HG03442 (cell line): ENCODE results near the gene SH3PXD2B.

Experiments
- ATAC-seq: cut with Tn5 transposase; IDR thresholded peaks from one replicate; pipeline ENCODE4 v1.9.1; 2021; ENCODE audit warnings: mild to moderate bottlenecking, moderate library complexity; ENCODE audit not compliant: unreplicated experiment

SH3PXD2B gene

GRCh38 chr5:172453986-172454357 is 353 bp downstream of the SH3PXD2B start:
- no peak for ATAC-seq

DNA sequence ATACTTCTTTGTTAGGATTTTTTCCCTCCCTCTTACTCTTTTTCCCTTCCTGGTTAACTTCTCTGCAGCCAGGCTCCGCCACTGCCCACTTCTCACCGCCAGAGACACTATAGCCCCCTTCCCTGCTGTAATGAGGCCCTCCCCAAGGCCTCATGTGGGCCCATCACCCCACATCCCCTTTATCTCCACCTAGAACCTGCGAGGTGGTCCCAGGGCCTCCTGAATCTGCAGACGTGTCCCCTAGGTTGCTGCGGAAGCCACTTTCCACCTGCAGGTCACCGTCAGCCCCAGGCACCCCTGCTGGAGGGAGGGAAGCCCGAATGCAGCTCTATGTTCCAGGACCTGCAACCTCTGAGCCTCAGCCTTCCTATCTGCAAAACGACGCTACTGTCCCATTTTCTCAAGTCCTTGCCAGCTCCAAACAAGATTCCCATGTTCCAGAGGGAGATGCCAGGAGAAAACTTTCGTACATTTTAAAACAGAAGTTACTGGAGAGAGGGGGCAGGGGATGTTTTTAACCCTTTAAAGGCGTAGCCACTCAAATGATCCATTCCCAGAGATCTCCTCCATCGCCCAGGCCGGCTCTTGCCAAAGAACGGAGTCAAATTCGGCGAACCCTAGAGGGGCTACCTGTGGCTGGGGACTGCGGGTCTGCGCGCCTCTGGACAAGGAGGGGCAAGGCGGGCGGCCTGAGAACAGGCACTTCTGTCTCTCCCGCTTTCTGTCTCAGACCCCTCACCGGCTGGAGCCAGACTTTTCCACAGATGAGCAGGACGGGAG is 929 bp downstream of the SH3PXD2B start:
- ATAC-seq, result no peak

DNA sequence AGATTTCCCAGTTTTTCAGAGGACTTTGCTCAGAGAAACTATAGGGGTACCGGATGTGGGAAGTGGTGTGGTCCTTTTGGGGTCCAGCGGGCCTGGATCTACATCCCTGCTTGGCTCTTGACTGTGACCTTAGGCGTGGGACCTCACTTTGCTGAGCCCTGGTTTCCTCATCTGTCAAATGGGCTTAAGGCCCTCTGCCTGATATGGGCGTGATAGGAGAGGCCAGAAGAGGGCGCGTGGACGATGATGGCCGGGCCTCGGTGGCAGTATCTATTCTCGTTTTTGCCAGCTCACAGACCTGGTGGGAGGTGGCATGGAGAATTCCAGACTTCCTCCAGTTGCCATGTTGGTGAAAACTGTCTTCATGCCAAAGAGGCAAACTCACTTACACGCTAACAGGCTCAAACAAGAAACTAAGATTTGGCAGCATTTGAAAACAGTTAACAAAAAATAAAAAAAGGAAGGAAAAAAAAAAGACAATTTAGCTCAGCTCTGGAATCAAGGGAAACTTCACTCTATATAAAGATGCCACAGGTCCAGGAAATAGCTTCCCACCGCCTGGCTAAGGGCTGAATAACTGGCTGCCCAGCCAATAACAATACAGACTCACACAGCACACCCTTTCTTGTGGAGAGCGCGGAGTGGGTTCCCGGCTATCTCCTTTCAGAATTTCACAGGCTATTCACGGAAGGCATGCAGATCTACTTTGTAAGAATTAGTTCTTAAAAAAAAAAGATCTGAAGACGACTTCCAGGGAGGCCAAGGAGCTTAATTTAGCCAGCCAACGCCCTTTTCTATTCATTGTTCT is 1.7 kb downstream of the SH3PXD2B start:
- ATAC-seq, result no peak

- ATAC-seq, result no peak
These were observed 2.5 kb downstream of the SH3PXD2B start for GRCh38 chr5:172451771-172452197.

- no peak for ATAC-seq
These were observed 3.2 kb downstream of the SH3PXD2B start for GRCh38 chr5:172450861-172451695.

- ATAC-seq, result no peak
These were observed 3.9 kb downstream of the SH3PXD2B start for GRCh38 chr5:172450453-172450852.

DNA sequence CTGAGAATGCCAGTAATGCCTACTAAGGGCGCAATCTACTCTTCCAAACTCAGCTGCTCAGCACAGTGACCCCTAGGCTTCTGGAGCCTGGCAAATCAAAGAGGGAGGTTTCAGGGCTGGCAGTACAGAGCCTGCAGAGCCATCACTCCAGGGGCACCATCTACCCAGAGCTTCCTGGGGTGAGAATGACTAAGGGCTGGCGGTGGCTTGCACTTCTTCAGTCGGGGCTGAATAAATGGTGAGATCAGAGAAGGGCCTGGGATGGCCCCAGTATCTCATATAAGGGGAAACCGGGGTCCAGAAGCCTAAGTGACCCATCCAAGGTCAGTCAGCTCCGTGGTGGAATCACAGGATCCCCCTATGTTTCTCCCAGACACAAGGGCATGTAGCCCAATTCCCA is 5.3 kb downstream of the SH3PXD2B start:
- ATAC-seq, result no peak

- ATAC-seq, result no peak
These were observed 6.5 kb downstream of the SH3PXD2B start for GRCh38 chr5:172447646-172448365.

DNA sequence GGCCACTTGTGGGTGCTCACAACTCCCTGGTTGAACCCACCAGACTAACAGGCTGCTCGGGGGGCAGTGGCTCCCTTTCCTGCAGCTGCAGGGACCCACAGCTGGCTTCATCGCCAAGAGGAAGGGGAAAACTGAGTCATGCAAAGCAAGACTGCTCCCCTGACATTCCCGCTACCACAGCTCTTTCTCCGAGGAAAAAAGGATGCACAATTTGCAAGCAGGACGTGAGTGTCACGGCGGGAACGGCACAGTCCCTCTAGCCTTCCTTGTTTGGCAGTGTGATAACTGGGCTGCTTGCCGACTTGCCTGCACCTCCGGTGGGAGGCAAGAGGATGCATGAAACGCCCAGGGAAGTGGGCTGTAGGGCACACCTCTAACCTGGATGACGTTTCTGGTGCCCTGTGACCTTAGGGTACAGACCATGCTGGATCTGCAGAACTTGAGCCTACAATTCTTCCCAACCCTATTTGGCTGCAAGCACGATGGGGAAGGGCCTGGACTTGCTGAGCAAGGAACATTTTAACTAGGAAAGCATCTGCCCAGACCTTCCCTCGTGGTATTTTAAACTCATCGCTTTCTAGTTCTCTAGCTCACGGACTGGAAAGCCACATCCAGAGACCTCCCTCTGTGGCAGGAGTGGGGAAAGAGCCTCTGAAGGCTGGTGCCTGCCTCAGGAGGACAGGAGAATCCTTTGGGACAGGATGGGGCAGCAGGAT is 7.8 kb downstream of the SH3PXD2B start:
- no peak for ATAC-seq

DNA sequence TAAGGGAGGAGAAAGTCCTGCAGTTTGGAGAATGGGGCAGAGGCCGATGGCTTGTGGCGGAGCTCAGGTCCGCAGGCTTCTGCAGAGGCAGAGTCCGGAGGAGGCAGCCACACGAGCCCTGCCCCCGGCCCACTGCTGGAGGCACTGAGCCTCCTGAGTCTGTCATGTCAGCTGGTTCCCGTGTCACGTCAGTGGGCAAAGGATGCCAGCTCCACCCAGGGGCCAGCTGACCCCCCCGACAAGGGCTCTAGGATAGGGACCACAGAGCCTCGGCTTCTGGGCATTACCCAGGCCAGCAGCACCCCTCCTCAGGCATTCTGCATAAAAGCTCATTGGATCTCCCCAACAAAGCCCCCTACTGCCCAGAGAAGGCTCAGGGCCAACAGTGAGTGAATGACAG is 8.5 kb downstream of the SH3PXD2B start:
- ATAC-seq, result no peak

DNA sequence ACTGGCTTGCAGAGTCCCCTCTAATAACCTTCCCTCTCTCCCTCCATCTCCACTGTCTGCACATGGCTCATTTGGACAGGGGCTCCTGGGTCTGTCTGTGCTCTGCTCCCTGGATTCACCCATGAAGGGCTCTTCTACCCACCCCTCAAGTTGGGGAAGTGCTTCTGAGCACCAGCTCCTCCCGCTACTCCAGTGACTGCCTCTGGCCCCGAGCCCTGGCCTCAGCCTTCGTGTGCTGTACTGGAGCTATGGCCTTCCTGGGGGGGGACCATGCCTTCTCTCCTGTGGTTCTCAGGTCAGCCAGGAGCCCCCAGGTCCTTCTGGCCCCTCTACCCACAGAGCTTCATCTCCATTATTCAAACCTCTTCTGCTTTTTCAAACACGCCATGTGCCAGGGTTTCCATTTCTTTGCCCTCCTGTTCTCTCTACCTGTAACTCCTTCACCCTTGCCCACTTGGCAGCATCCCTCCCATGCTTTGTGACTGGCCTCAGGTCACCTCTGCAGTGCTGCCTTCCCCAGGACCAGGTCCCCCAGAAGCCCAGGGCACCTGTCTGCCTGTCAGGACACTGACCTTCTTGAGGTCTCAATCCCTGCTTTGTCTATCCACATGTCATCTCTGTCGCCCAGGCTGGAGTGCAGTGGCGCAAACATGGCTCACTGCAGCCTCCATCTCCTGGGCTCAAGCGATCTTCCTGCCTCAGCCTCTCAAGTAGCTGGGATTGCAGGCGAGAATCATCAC is 9.5 kb downstream of the SH3PXD2B start:
- no peak for ATAC-seq

DNA sequence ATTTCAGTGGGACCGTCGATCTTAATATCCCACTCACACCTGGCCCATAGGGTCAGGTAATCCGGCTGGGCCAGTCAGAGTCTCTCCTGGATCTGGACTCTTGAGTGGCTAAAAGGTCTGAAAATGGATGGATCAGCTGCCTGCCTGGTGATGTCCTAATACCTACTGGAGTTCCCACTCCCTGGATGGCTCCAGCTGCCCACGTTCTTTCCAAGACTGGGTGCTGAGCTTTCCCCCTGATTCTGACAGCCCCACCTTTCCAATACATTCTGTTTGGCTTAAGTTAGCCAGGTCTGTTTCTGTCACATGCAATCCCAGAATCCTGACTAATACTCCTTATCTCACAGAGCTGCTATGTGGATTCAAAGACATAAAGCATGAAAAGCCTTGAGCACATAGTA is 10.2 kb downstream of the SH3PXD2B start:
- ATAC-seq, result no peak

DNA sequence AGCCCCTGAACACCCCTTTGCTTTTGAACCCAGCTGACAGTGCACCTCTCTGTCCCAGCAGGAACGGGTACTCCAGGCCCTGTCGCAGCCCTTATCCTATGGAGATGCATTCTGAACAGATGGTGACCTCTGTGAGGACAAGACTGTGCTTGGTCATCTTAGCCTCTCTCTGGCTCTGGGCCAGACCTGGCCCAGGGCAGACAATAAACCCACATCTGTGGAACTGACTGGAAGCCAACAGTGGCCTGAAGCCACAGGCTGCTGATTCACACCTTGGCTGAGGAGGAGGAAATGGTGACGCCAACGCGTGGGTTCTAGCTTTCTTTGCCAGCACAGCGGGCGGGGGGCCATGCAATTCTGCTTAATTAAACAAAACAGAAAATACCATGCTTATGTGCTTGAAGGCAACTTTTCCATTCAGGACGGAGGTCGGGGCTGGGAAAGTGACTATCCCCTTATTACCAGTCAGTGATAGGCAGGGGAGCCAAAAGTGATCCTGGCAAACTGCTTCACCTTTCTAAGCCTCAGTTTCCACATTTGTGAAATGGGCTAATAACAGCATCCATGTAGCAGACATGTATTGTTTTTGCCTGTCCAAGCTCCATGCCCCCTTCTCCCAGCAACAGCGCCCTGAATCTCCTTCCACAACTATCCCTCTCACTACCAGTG is 10.8 kb downstream of the SH3PXD2B start:
- ATAC-seq, result no peak

DNA sequence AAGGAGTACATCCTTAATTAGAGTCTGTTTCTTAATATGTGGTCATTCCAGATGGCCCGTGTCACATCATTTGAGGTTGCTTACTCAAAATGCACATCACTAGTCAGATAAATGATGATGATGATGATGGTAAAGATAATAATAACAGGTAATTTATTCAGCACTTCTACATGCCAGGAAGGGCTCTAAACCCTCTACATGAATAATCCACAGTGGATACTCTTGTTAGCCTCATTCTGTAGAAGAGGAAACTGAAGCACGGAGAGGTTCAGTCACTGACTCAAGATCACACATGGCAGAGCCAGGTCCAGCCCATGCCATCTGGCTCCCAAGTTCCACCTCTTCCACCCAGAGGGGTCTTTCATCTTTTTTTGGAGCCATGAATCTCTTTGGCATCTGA is 11.7 kb downstream of the SH3PXD2B start:
- ATAC-seq, result no peak

- ATAC-seq, result no peak
These were observed 13.0 kb downstream of the SH3PXD2B start for GRCh38 chr5:172441262-172441751.

- no peak for ATAC-seq
These were observed 13.8 kb downstream of the SH3PXD2B start for GRCh38 chr5:172440486-172440885.

GRCh38 chr5:172439785-172440477 is 14.4 kb downstream of the SH3PXD2B start:
- no peak for ATAC-seq

DNA sequence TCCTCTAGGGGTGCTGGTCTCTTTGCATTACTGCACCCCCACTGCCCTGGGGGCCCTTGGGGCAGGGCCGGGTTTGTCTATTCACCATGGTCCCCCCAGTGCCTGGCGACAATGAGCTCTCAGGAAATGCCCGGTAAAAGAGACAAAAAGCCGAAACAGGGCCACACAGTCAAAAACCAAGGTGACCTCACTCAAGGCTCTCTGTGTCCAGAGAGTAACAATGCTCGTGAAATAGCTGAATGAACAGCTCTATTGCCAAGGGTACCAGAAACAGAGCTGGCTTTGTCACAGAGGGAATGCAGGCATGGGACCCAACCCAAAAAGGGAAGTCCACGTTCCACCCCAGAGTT is 16.0 kb downstream of the SH3PXD2B start:
- ATAC-seq, result no peak
